ENCODE results near the gene IMMP2L.

IMMP2L gene

GRCh38 chr7:111215550-111215949 lies 346.7 kb downstream of the IMMP2L start:
- Histone ChIP-seq H3K4me2 (ENCODE audit: low read depth, low read length, poor library complexity, severe bottlenecking) (no peak overlapping the region), H3K9ac (ENCODE audit: low read depth, low read length, poor library complexity, severe bottlenecking) (no peak overlapping the region), H2AFZ (ENCODE audit: low read length) (no peak overlapping the region), H3F3A (ENCODE audit: low read depth) (no peaks in the 10 kb centered on the region), H3K27me3 (ENCODE audit: insufficient read depth, low read length, poor library complexity, severe bottlenecking) (no peaks in the 10 kb centered on the region), H4K20me1 (ENCODE audit: insufficient read depth, low read length, poor library complexity, severe bottlenecking) (no peaks in the 10 kb centered on the region), H3K79me2 (ENCODE audit: insufficient read depth, low read length) (no peaks in the 10 kb centered on the region), H3K9me3 (ENCODE audit: insufficient read depth, low read depth, low read length) (no peaks in the 10 kb centered on the region), H3K9me2 (replicated peaks; ENCODE audit: low read depth, low read length) (no peaks in the 10 kb centered on the region), H3K4me3 (ENCODE audit: low read length, poor library complexity, severe bottlenecking) (no peak overlapping the region), H3K4me1 (ENCODE audit: insufficient read depth, low read length, poor library complexity, severe bottlenecking) (no peaks in the 10 kb centered on the region), H3K36me3 (ENCODE audit: insufficient read depth, low read length) (no peaks in the 10 kb centered on the region)
- TF ChIP-seq CTCF (conservative IDR thresholded peaks at IDR 0.05; ENCODE audit: low read length) (no peak), EZH2phosphoT487 (IDR thresholded peaks at IDR 0.05; ENCODE audit: borderline replicate concordance) (no peak)

- Histone ChIP-seq H3K9me2 (replicated peaks; ENCODE audit: low read depth, low read length) (no peaks in the 10 kb centered on the region), H3K9ac (ENCODE audit: low read depth, low read length, poor library complexity, severe bottlenecking) (no peak overlapping the region), H3K4me3 (ENCODE audit: low read length, poor library complexity, severe bottlenecking) (no peak overlapping the region), H3F3A (ENCODE audit: low read depth) (no peaks in the 10 kb centered on the region), H4K20me1 (ENCODE audit: insufficient read depth, low read length, poor library complexity, severe bottlenecking) (no peaks in the 10 kb centered on the region), H3K9me3 (ENCODE audit: insufficient read depth, low read depth, low read length) (no peaks in the 10 kb centered on the region), H3K79me2 (ENCODE audit: insufficient read depth, low read length) (no peaks in the 10 kb centered on the region), H3K27me3 (ENCODE audit: insufficient read depth, low read length, poor library complexity, severe bottlenecking) (no peaks in the 10 kb centered on the region), H2AFZ (ENCODE audit: low read length) (no peak overlapping the region), H3K4me2 (ENCODE audit: low read depth, low read length, poor library complexity, severe bottlenecking) (no peak overlapping the region), H3K4me1 (ENCODE audit: insufficient read depth, low read length, poor library complexity, severe bottlenecking) (no peaks in the 10 kb centered on the region), H3K36me3 (ENCODE audit: insufficient read depth, low read length) (no peaks in the 10 kb centered on the region)
- no peak for TF ChIP-seq EZH2phosphoT487 (IDR thresholded peaks at IDR 0.05; ENCODE audit: borderline replicate concordance)
- no peak for TF ChIP-seq CTCF (conservative IDR thresholded peaks at IDR 0.05; ENCODE audit: low read length)
Measured at GRCh38 chr7:111212857-111213523, 349.3 kb downstream of the IMMP2L start.

- Histone ChIP-seq H3K27me3 (ENCODE audit: insufficient read depth, low read length, poor library complexity, severe bottlenecking) (no peaks in the 10 kb centered on the region), H3K9me2 (replicated peaks; ENCODE audit: low read depth, low read length) (no peaks in the 10 kb centered on the region), H3K9me3 (ENCODE audit: insufficient read depth, low read depth, low read length) (no peaks in the 10 kb centered on the region), H3K9ac (ENCODE audit: low read depth, low read length, poor library complexity, severe bottlenecking) (no peak overlapping the region), H3K4me2 (ENCODE audit: low read depth, low read length, poor library complexity, severe bottlenecking) (no peak overlapping the region), H2AFZ (ENCODE audit: low read length) (no peak overlapping the region), H3K36me3 (ENCODE audit: insufficient read depth, low read length) (no peaks in the 10 kb centered on the region), H4K20me1 (ENCODE audit: insufficient read depth, low read length, poor library complexity, severe bottlenecking) (no peaks in the 10 kb centered on the region), H3K4me3 (ENCODE audit: low read length, poor library complexity, severe bottlenecking) (no peak overlapping the region), H3F3A (ENCODE audit: low read depth) (no peaks in the 10 kb centered on the region), H3K4me1 (ENCODE audit: insufficient read depth, low read length, poor library complexity, severe bottlenecking) (no peaks in the 10 kb centered on the region), H3K79me2 (ENCODE audit: insufficient read depth, low read length) (no peaks in the 10 kb centered on the region)
- TF ChIP-seq CTCF (conservative IDR thresholded peaks at IDR 0.05; ENCODE audit: low read length) (no peak), EZH2phosphoT487 (IDR thresholded peaks at IDR 0.05; ENCODE audit: borderline replicate concordance) (no peak)
Measured at GRCh38 chr7:111210996-111211395, 351.3 kb downstream of the IMMP2L start.

Measured in Loucy (cell line).